Measurements from ENCODE around the gene POP4. TPM values are rescaled to one million over a fixed set of nuclear protein-coding genes. Genes with fewer than 3 reads are reported as not detected.

The POP4 gene
- total and polyA plus RNA-seq, 2 of the 8 experiments (the other 6 are each of a cell fraction or from before 2014, with no cell fraction given) = 29.1 to 41.5 TPM

- H2AK5ac ChIP-seq (ENCODE audit: low read depth, low read length) = no peak overlapping the region
- no peak overlapping the region for H3K18ac ChIP-seq (ENCODE audit: extremely low read depth, low read length)
- H2BK120ac ChIP-seq (replicated peaks; ENCODE audit: low read depth, low read length) = no peak overlapping the region
- H3K9ac ChIP-seq (replicated peaks in 1 of 4; ENCODE audit: extremely low read depth in 1 of 4, low read depth in 3 of 4, low read length in 3 of 4) = no peak overlapping the region
- no peak overlapping the region for H3K23ac ChIP-seq (ENCODE audit: insufficient read length)
- no peak overlapping the region for H2BK5ac ChIP-seq (ENCODE audit: low read depth, low read length)
- H4K8ac ChIP-seq (ENCODE audit: extremely low read depth, insufficient read depth, low read length) = no peak overlapping the region
- no peak overlapping the region for H4K91ac ChIP-seq (replicated peaks; ENCODE audit: insufficient read length, low read length)
- no peak overlapping the region for H3K27ac ChIP-seq (ENCODE audit: low read depth, low read length)
- H2AFZ ChIP-seq (ENCODE audit: low read length) = no peak overlapping the region
- no peaks in the 10 kb centered on the region; a peak in 1 of 7 replicates for H3K27me3 ChIP-seq (replicated peaks in 1 of 4; ENCODE audit: control insufficient read depth in 3 of 4, extremely low read depth in 1 of 4, insufficient read depth in 3 of 4, low read length in 3 of 4)
- H3K23me2 ChIP-seq (ENCODE audit: low read depth, low read length) = no peaks in the 10 kb centered on the region
- no peak overlapping the region for H4K5ac ChIP-seq (ENCODE audit: insufficient read length, low read depth, low read length)
- peaks cover 0 to 2% (median 0%) of the 10 kb centered on the region in 4 experiments; a peak in 1 of 7 replicates for H3K4me1 ChIP-seq (replicated peaks in 1 of 4; ENCODE audit: control insufficient read depth in 3 of 4, insufficient read depth in 4 of 4, low read length in 3 of 4)
- no peaks in the 10 kb centered on the region for H3K9me3 ChIP-seq (ENCODE audit: insufficient read depth in 2 of 2, low read depth in 1 of 2, low read length in 1 of 2)
- peaks cover 0 to 3% of the 10 kb centered on the region in 2 experiments for H4K20me1 ChIP-seq (replicated peaks in 1 of 2; ENCODE audit: control insufficient read depth in 1 of 2, insufficient read depth in 2 of 2, low read length in 2 of 2)
- H2BK12ac ChIP-seq (ENCODE audit: low read depth, low read length) = no peak overlapping the region
- no peak overlapping the region for H2BK20ac ChIP-seq (ENCODE audit: low read length)
- H3K4ac ChIP-seq (replicated peaks; ENCODE audit: insufficient read length, low read depth, low read length) = no peak overlapping the region
- no peak overlapping the region for H3K4me2 ChIP-seq (ENCODE audit: insufficient read depth in 1 of 2, low read depth in 2 of 2, low read length in 2 of 2)
- H3K56ac ChIP-seq (replicated peaks; ENCODE audit: insufficient read length, low read depth, low read length) = no peak overlapping the region
- no peak for FAIRE-seq
- TF ChIP-seq CHD2 (IDR thresholded peaks at IDR 0.05; ENCODE audit: low read length) (no peak), MAFK (IDR thresholded peaks at IDR 0.05; ENCODE audit: low read depth, low read length) (no peak), CTCF (IDR thresholded peaks at IDR 0.05; ENCODE audit: control extremely low read depth in 1 of 3, insufficient read depth in 1 of 3, low read depth in 1 of 3, low read length in 3 of 3) (no peak)
- 92% methylated on average over 10 of the region's 10 CpGs; no CpG with 5 or more reads in 1 of the 2 experiments for WGBS, 2 experiments (ENCODE audit: extremely low coverage in 1 of 2, insufficient coverage in 1 of 2, insufficient read length in 1 of 2, insufficient replicate concordance in 2 of 2, low coverage in 1 of 2, low lambda C conversion rate in 2 of 2, missing lambda C conversion rate in 1 of 2)
- no peaks in the 10 kb centered on the region for H3K79me1 ChIP-seq (ENCODE audit: low read depth, low read length)
- DNase-seq (ENCODE audit: low read depth in 1 of 2, low spot score in 2 of 2) = no peak
- H3K36me3 ChIP-seq (ENCODE audit: control insufficient read depth in 2 of 4, insufficient read depth in 4 of 4, low read length in 3 of 4) = peaks cover 6 to 23% (median 16%) of the 10 kb centered on the region in 4 experiments; a peak in 7 of 8 replicates
- H3K4me3 ChIP-seq (ENCODE audit: extremely low read depth in 1 of 4, insufficient read depth in 2 of 4, low read depth in 3 of 4, low read length in 4 of 4) = no peak overlapping the region
- no peak overlapping the region for H3K14ac ChIP-seq (ENCODE audit: insufficient read length)
- H3K79me2 ChIP-seq (ENCODE audit: control insufficient read depth in 1 of 2, insufficient read depth in 2 of 2, low read length in 2 of 2) = no peaks in the 10 kb centered on the region
- POLR2A ChIA-PET (ENCODE audit: partially characterized antibody) = interaction anchor here (1.5 to 2.2 kb wide), 2 partner anchors 10 kb away, joined by 4 to 8 read pairs; partner anchors contain the start of gene POP4
- CTCF ChIA-PET (ENCODE audit: partially characterized antibody) = interaction anchor here (0.6 to 12.2 kb wide), 5 partner anchors 6 to 129 kb away, joined by 3 to 109 read pairs (median 4); partner anchors contain the start of gene POP4
- H2BK15ac ChIP-seq (ENCODE audit: low read length) = no peak overlapping the region
Observed at GRCh38 chr19:29615891-29616425, 9.9 kb downstream of the POP4 start.
